Measurements from ENCODE around the gene CRY1.
A peak's percentile ranks its signal among the peaks of the same experiment; 100 is the strongest.

CRY1 gene

DNA sequence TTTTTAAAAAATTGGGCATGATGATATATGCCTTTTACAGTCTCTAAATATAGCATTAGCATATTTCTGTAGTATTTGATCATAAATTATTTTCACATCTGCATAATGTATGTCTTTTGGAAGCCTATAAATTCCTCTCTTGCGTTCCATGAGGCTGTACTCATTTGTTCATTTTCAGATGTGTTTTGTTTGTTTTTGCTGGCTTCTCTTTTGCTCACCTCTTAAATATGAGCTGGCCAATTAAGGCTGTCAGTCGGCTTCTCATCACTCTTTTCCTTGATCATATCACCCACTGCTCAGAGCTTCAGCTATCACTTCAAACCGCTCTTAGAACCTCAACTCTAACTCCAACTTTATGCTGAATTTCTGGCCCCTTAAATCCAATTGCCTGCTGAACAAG lies 131.1 kb downstream of the CRY1 start:
- DNase-seq (ENCODE audit: low read depth, low spot score) = no peak

DNA sequence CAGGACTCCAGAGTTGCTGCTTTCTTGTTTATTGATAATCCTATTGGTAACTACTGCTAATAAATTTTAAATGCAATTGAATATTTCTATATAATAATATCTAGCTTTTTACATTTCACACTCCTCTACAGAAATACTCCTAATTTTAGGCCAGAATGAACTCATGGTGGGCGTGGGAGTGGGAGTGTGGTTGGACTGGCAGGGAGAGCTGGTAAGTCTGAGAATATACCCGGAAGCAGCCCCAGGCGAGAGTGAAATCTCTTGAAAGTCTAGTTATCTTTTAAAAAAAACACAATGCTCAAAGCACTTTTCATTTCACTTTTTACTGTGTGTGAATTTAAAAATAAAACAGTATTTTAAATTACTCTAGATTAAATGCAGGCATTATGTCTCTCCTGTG lies 132.9 kb downstream of the CRY1 start:
- no peak for DNase-seq (ENCODE audit: low read depth, low spot score)

GRCh38 chr12:106957583-106957982 lies 135.8 kb downstream of the CRY1 start:
- no peak for DNase-seq (ENCODE audit: low read depth, low spot score)

- DNase-seq (ENCODE audit: low read depth, low spot score) = no peak
These were observed 137.2 kb downstream of the CRY1 start for GRCh38 chr12:106956048-106956578.

- DNase-seq (ENCODE audit: low read depth, low spot score) = peak; percentile 91
These were observed 137.8 kb downstream of the CRY1 start, which contains the start of gene TMEM263 for GRCh38 chr12:106955377-106956047. Gene TMEM263, plus strand, starts transcription at chr12:106955907. Its CDS starts 11,210 bp downstream, at chr12:106967117.

- DNase-seq (ENCODE audit: low read depth, low spot score) = no peak
These were observed 138.6 kb downstream of the CRY1 start for GRCh38 chr12:106954462-106955376.

DNA sequence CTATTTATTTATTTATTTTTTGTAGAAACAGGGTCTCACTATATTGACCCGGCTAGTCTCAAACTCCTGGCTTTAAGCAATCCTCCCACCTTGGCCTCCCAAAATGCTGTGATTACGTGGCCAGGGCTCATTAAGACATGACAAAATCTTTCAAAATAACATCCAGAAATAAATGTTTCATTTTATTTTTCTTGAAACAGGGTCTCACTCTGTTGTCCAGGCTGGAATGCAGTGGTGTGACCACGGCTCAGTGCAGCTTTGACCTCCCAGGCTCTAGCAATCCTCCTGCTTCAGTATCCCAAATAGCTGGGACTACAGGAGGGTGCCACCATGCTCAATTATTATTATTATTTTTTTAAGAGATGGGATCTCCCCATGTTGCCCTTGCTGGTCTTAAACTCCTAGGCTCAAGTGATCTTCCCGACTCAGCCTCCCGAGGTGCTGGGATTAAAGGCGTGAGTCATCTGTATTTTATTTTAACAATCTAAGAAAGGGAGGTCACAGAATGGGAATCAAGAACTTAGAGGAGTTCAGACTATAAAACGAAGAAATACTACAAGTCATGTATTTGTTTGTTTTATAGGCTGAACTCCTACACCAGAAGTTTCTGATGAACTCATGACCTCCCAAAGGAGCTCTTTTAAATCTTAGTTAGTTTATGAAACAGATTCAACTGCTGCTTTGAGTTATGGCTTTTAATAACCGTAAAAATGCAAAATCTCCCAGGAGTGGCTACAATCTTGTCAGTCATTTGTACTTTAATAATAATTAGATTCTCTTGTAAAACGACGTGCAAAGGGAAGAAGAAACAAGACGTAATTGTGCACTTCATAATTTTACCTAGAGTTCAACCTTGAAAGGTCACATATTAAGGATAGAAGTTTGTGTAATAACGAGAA lies 139.7 kb downstream of the CRY1 start:
- DNase-seq (ENCODE audit: low read depth, low spot score) = no peak

GRCh38 chr12:106950591-106950990 lies 142.8 kb downstream of the CRY1 start:
- DNase-seq (ENCODE audit: low read depth, low spot score) = no peak

- DNase-seq (ENCODE audit: low read depth, low spot score) = no peak
These were observed 145.9 kb downstream of the CRY1 start for GRCh38 chr12:106947461-106947860.

- no peak for DNase-seq (ENCODE audit: low read depth, low spot score)
These were observed 148.0 kb downstream of the CRY1 start for GRCh38 chr12:106945261-106945851.

- DNase-seq (ENCODE audit: low read depth, low spot score) = no peak
These were observed 150.6 kb downstream of the CRY1 start for GRCh38 chr12:106942775-106943174.

GRCh38 chr12:106941481-106942156 lies 151.7 kb downstream of the CRY1 start:
- DNase-seq (ENCODE audit: low read depth, low spot score) = no peak
